Measurements from ENCODE around the gene RNF144A. TPM values are rescaled to one million over a fixed set of nuclear protein-coding genes. Genes with fewer than 3 reads are reported as not detected.
A peak's percentile ranks its signal among the peaks of the same experiment; 100 is the strongest.

RNF144A gene
- total and polyA plus RNA-seq, 3 experiments from 2014 or later = 8.3 to 14.9 (median 13.5) TPM

DNA sequence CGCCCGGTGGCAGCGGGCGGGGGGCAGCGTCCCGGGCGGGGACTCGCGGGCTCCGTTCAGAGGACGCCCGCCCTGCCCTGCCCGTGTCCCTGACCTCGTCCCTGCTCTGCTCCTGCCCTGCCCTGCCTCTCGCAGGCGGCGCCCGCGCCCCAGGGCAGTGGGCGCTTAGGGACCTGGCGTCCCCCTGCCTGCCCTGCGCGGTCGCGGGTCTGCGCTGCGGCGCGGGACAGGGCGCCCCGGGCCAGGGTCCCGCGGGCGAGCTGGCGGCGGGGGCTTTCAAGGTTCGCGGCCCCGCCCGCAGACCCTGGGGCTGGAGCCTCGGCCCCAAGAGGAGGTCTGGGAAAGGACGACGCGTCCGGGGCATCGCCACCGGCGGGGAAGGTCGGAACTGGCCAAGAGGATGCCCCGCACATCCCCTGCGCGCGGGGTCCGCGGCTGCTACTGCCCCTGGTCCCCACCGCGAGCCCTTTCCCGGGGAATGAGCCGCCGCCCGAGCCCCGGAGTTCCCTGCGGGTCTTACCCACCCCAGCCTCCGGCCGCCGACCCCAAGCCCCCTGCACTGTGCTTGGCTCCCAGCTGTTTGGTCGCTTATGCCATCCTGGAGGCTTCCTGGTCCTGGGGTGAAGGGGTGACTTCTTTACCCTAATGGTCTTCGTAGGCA, 679 bp downstream of the RNF144A start:
- peak overlapping the region in 4 of 8 donors; percentile 42 to 75 (median 68) for H3K27ac Mint-ChIP-seq
- POLR2A ChIA-PET = interaction anchor here (0.6 to 0.7 kb wide), 3 partner anchors 13 to 164 kb away, joined by 3 to 6 read pairs (median 4); partner anchors contain the start of gene CMPK2

DNA sequence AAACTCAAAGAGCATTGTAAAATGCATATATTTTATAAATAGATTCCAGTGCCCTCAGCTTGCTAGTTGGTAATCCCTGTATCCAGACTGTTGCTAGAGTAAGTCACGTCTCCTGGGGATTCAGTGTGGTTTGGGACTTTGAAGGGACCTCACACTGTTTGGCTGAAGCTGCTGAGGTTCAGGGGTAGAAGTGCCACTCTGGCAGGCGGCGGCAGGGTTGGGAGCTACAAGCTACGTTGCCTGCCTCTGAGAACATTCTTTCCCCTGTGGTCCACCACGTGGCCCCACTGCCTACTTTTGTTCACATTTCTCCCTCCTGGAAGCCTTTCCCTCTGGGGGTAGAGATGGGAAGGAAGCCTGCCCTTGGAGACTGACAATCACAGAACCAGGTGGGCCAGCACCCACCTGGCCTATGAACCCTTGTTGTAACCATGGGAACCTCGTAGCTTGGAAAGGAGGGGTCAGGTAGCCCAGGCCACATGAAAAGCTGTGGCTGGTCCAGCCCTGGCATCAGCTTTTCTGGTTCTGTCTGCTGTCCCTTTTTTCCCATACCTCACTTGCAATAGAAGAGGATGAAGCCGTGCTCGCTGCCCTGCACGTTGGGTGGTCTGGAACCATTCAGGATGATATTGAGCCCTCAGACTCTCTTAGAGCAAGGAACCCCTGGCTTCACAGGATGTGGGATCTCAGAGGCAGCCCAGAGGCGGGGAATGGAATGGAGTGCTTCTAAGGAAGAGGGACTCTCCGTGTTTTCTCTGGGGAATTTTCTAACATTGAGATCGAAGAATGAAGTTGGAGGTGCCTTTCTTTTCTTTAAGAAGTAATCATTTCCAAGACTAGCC, 2.9 kb downstream of the RNF144A start:
- H3K36me3 Mint-ChIP-seq = peaks cover 0 to 8% (median 1%) of the 10 kb centered on the region in 3 donors
- POLR2A ChIA-PET = no interaction called here
- Histone ChIP-seq H3K4me3 (ENCODE audit: low read length) (peak overlapping the region; percentile 9), H3K27me3 (ENCODE audit: insufficient read depth, low read length, poor library complexity, severe bottlenecking) (no peaks in the 10 kb centered on the region), H3K36me3 (ENCODE audit: insufficient read depth, low read length) (no peaks in the 10 kb centered on the region), H3K27ac (ENCODE audit: low read depth, low read length) (no peak overlapping the region), H3K4me1 (ENCODE audit: insufficient read depth, low read length) (peaks cover 75% of the 10 kb centered on the region), H3K9me3 (ENCODE audit: low read length) (no peaks in the 10 kb centered on the region)
- CTCF ChIA-PET = interaction anchor here (1.0 to 6.3 kb wide), 7 partner anchors 8 to 124 kb away, joined by 3 to 68 read pairs (median 3); partner anchors contain the start of genes CMPK2 and RSAD2
- no peak for DNase-seq
- peaks cover 0 to 2% of the 10 kb centered on the region in 2 donors for H3K27me3 Mint-ChIP-seq
- H3K27ac Mint-ChIP-seq = peak overlapping the region in 3 of 8 donors; percentile 14 to 76 (median 18)
- H3K9me3 Mint-ChIP-seq = no peaks in the 10 kb centered on the region
- peak overlapping the region in 5 of 7 donors; percentile 19 to 94 (median 81) for H3K4me3 Mint-ChIP-seq
- H3K4me1 Mint-ChIP-seq = peaks cover 50 to 77% (median 73%) of the 10 kb centered on the region in 3 donors

More for the DNA sequence above, 679 bp downstream of the RNF144A start:
- Histone ChIP-seq H3K9me3 (ENCODE audit: low read length) (no peaks in the 10 kb centered on the region), H3K27me3 (ENCODE audit: insufficient read depth, low read length, poor library complexity, severe bottlenecking) (no peaks in the 10 kb centered on the region), H3K36me3 (ENCODE audit: insufficient read depth, low read length) (no peaks in the 10 kb centered on the region), H3K4me1 (ENCODE audit: insufficient read depth, low read length) (peaks cover 69% of the 10 kb centered on the region), H3K4me3 (ENCODE audit: low read length) (peak overlapping the region; percentile 52), H3K27ac (ENCODE audit: low read depth, low read length) (peak overlapping the region; percentile 40)
- H3K4me1 Mint-ChIP-seq = peaks cover 46 to 73% (median 69%) of the 10 kb centered on the region in 3 donors
- H3K4me3 Mint-ChIP-seq = peak overlapping the region; percentile 60 to 94 (median 77)
- peaks cover 0 to 4% of the 10 kb centered on the region in 2 donors for H3K27me3 Mint-ChIP-seq
- DNase-seq = no peak
- no peaks in the 10 kb centered on the region for H3K9me3 Mint-ChIP-seq
- CTCF ChIA-PET = interaction anchor here (1.0 to 6.3 kb wide), 8 partner anchors 10 to 127 kb away, joined by 5 to 68 read pairs (median 8); partner anchors contain the start of gene CMPK2
- no peaks in the 10 kb centered on the region for H3K36me3 Mint-ChIP-seq

DNA sequence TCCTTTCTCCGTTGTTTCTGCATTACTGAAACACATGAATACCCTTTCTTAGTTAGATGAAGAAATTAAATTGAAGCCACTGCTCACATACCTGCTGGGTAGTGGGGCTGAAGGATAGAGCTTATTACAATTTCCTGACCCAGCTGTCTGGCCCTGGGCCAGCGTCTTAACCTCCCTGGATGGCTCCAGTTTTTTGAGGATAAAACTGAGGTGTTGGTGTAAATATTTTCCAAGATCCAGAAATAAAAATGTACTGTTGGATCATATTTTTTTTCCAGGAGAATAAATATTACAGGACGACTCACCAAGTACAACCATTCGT, 3.5 kb downstream of the RNF144A start:
- Histone ChIP-seq H3K4me1 (ENCODE audit: insufficient read depth, low read length) (peaks cover 75% of the 10 kb centered on the region), H3K27ac (ENCODE audit: low read depth, low read length) (no peak overlapping the region), H3K4me3 (ENCODE audit: low read length) (no peak overlapping the region), H3K27me3 (ENCODE audit: insufficient read depth, low read length, poor library complexity, severe bottlenecking) (no peaks in the 10 kb centered on the region), H3K36me3 (ENCODE audit: insufficient read depth, low read length) (no peaks in the 10 kb centered on the region), H3K9me3 (ENCODE audit: low read length) (no peaks in the 10 kb centered on the region)
- no peaks in the 10 kb centered on the region for H3K9me3 Mint-ChIP-seq
- peak overlapping the region in 2 of 7 donors; percentile 9 to 85 for H3K4me3 Mint-ChIP-seq
- POLR2A ChIA-PET = no interaction called here
- DNase-seq = no peak
- peak overlapping the region in 3 of 8 donors; percentile 14 to 76 (median 18) for H3K27ac Mint-ChIP-seq
- peaks cover 56 to 77% (median 75%) of the 10 kb centered on the region in 3 donors for H3K4me1 Mint-ChIP-seq
- CTCF ChIA-PET = interaction anchor here (1.1 to 2.0 kb wide), 3 partner anchors 54 to 124 kb away, joined by 3 to 5 read pairs (median 3); partner anchors contain the start of gene CMPK2
- peaks cover 0 to 8% (median 1%) of the 10 kb centered on the region in 3 donors for H3K36me3 Mint-ChIP-seq
- H3K27me3 Mint-ChIP-seq = peaks cover 0 to 2% of the 10 kb centered on the region in 2 donors

DNA sequence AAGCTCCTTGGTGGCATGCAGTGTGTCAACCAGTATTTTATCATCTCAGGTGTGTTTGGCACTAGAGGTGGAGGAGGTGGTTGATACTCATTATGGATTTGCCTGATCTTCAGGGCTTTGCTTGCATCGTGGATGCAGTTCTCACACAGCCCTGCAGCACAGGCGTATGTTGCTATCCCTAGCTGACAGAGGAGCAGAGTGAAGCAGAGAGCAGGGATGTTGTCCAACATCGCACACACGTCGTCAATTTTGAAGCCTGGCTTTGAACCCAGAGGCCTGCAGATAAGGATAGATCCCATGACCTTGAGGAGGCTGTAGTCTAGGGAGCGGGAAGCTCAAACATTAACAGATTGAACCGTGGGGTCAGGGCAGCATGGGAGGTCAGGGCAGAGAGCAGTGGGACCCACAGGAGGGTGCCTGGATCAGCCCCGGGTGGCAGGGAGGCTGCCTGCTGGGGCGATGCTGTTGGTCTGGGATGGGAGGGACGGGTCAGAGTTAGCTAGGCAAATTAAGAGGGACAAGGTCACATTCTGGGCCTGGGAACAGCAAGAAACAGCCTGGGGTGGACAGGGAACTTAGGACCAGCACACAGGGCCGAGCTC, 4.2 kb downstream of the RNF144A start:
- Mint-ChIP-seq H3K27ac (peak overlapping the region in 5 of 8 donors; percentile 14 to 91 (median 83)), H3K27me3 (peaks cover 0 to 2% of the 10 kb centered on the region in 2 donors), H3K9me3 (no peaks in the 10 kb centered on the region), H3K4me3 (peak overlapping the region in 4 of 7 donors; percentile 9 to 85 (median 38)), H3K4me1 (peaks cover 60 to 82% (median 75%) of the 10 kb centered on the region in 3 donors), H3K36me3 (peaks cover 0 to 8% (median 1%) of the 10 kb centered on the region in 3 donors)
- Histone ChIP-seq H3K4me3 (ENCODE audit: low read length) (no peak overlapping the region), H3K27ac (ENCODE audit: low read depth, low read length) (no peak overlapping the region), H3K9me3 (ENCODE audit: low read length) (no peaks in the 10 kb centered on the region), H3K36me3 (ENCODE audit: insufficient read depth, low read length) (no peaks in the 10 kb centered on the region), H3K4me1 (ENCODE audit: insufficient read depth, low read length) (peaks cover 81% of the 10 kb centered on the region), H3K27me3 (ENCODE audit: insufficient read depth, low read length, poor library complexity, severe bottlenecking) (no peaks in the 10 kb centered on the region)
- no peak for DNase-seq
- CTCF ChIA-PET = interaction anchor here (1.4 to 2.0 kb wide), 2 partner anchors 53 to 123 kb away, joined by 3 to 5 read pairs; no protein-coding TSS in a partner anchor
- POLR2A ChIA-PET = no interaction called here

DNA sequence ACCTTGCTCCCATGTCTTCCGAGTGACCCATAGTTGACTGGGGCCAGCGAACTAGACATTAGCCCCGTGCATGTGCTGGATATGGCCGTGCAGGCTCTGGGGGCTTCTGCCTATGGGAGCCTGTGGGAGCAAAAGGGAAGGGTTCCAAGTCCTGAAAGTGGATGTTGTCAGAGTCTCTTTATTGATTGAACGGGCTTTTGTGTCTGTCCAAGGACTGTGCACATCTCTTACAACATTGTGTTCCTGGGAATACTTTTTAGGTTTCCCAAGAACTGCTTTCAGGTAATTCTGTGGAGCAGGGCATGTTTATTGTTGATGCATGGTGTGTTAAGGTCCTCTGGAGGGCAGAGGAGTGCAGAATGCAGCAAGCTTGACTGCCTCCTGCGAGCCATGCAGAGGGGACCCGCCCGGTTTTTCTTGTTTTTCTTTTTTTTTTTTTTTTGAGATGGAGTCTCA, 5.0 kb downstream of the RNF144A start:
- Histone ChIP-seq H3K27me3 (ENCODE audit: insufficient read depth, low read length, poor library complexity, severe bottlenecking) (no peaks in the 10 kb centered on the region), H3K4me1 (ENCODE audit: insufficient read depth, low read length) (peaks cover 75% of the 10 kb centered on the region), H3K27ac (ENCODE audit: low read depth, low read length) (no peak overlapping the region), H3K4me3 (ENCODE audit: low read length) (no peak overlapping the region), H3K9me3 (ENCODE audit: low read length) (no peaks in the 10 kb centered on the region), H3K36me3 (ENCODE audit: insufficient read depth, low read length) (no peaks in the 10 kb centered on the region)
- ChIA-PET POLR2A (no interaction called here), CTCF (interaction anchor here (0.6 to 0.9 kb wide), 2 partner anchors 26 to 122 kb away, joined by 3 to 5 read pairs; no protein-coding TSS in a partner anchor)
- H3K4me3 Mint-ChIP-seq = peak overlapping the region in 2 of 7 donors; percentile 7 to 56
- H3K27me3 Mint-ChIP-seq = peaks cover 0 to 2% of the 10 kb centered on the region in 2 donors
- H3K36me3 Mint-ChIP-seq = peaks cover 0 to 8% (median 1%) of the 10 kb centered on the region in 3 donors
- no peaks in the 10 kb centered on the region for H3K9me3 Mint-ChIP-seq
- DNase-seq = no peak
- H3K4me1 Mint-ChIP-seq = peaks cover 61 to 85% (median 77%) of the 10 kb centered on the region in 3 donors
- peak overlapping the region in 2 of 8 donors; percentile 35 to 91 for H3K27ac Mint-ChIP-seq

DNA sequence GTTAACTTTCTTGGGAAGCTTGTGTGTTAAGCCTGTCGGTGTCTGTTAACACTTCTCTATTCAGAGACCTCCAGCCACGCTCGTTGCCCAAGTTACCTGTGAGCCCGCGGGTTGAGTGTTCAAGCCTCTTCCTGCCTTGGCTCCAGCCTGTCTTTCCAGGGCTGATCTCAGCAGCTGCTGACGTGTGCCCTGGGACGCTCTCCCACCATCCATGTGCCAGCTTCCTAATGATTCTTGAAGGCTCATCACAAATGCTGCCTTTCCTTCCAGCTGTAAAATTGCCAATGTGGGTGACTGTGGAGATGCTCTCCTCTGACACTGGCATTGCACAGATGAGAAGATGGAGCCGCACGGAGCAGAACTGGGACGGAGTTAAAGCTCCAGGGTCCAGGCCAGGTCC, 6.1 kb downstream of the RNF144A start:
- POLR2A ChIA-PET = no interaction called here
- no peaks in the 10 kb centered on the region for H3K27me3 ChIP-seq (ENCODE audit: insufficient read depth, low read length, poor library complexity, severe bottlenecking)
- H3K36me3 Mint-ChIP-seq = peaks cover 0 to 13% (median 3%) of the 10 kb centered on the region in 3 donors
- H3K9me3 Mint-ChIP-seq = no peaks in the 10 kb centered on the region
- H3K4me1 ChIP-seq (ENCODE audit: insufficient read depth, low read length) = peaks cover 81% of the 10 kb centered on the region
- no peaks in the 10 kb centered on the region for H3K36me3 ChIP-seq (ENCODE audit: insufficient read depth, low read length)
- DNase-seq = no peak
- H3K27ac ChIP-seq (ENCODE audit: low read depth, low read length) = no peak overlapping the region
- H3K27me3 Mint-ChIP-seq = peaks cover 0 to 2% of the 10 kb centered on the region in 2 donors
- no peak overlapping the region for H3K4me3 ChIP-seq (ENCODE audit: low read length)
- CTCF ChIA-PET = interaction anchor here (0.9 to 1.8 kb wide), 3 partner anchors 26 to 120 kb away, joined by 3 to 4 read pairs (median 3); no protein-coding TSS in a partner anchor
- peaks cover 64 to 96% (median 82%) of the 10 kb centered on the region in 3 donors for H3K4me1 Mint-ChIP-seq
- peak overlapping the region in 1 of 7 donors; percentile 49 for H3K4me3 Mint-ChIP-seq
- no peaks in the 10 kb centered on the region for H3K9me3 ChIP-seq (ENCODE audit: low read length)
- H3K27ac Mint-ChIP-seq = peak overlapping the region in 1 of 8 donors; percentile 35

DNA sequence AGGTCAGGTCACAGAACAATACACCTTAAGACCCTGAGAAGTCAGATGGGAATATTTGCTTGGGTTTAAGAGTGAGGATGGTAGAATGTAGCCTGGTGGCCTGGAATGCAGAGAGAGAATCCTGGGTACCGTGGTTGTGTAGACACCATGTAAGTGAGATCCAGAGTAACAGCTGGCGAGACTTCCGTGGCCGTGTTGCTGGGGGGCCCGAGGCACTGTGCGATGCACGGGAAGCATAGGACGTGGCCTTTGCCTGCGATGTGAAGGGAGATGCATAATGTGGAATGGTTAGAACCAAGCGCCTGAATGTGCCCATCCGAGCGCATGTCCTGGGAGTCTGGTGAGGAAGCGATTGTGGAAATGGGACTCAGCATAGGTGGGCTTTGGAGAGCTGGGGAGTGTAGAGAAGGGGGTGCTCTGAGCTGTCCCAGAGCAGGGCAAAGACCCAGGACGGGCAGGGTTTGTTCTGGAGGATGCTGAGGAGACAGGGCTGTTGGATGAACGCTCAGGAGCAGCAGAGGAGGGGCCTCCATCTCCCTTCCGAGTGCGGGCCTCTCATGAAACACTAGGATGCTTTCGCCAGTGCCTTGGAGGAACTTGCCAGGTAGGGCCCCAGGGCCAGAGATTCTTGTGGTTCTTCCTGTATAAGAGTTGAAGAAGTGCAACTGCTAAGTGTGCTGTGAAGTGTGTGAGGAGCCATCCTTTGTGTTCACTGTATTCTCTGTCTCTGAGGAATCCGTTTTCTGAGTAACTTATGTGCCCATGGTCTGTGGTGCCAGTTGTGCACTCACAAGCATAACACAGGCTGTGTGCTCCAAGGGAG, 7.1 kb downstream of the RNF144A start:
- POLR2A ChIA-PET = no interaction called here
- H3K36me3 ChIP-seq (ENCODE audit: insufficient read depth, low read length) = no peaks in the 10 kb centered on the region
- Mint-ChIP-seq H3K4me1 (peaks cover 67 to 98% (median 84%) of the 10 kb centered on the region in 3 donors), H3K27ac (peak overlapping the region in 5 of 8 donors; percentile 1 to 83 (median 62)), H3K9me3 (no peaks in the 10 kb centered on the region), H3K4me3 (peak overlapping the region in 2 of 7 donors; percentile 2 to 25), H3K36me3 (peaks cover 0 to 17% (median 7%) of the 10 kb centered on the region in 3 donors), H3K27me3 (no peaks in the 10 kb centered on the region)
- no peaks in the 10 kb centered on the region for H3K27me3 ChIP-seq (ENCODE audit: insufficient read depth, low read length, poor library complexity, severe bottlenecking)
- no peak for DNase-seq
- no peak overlapping the region for H3K27ac ChIP-seq (ENCODE audit: low read depth, low read length)
- H3K4me1 ChIP-seq (ENCODE audit: insufficient read depth, low read length) = peaks cover 83% of the 10 kb centered on the region
- H3K4me3 ChIP-seq (ENCODE audit: low read length) = no peak overlapping the region
- CTCF ChIA-PET = interaction anchor here (1.0 to 1.8 kb wide), 2 partner anchors 27 to 30 kb away, joined by 3 to 4 read pairs; no protein-coding TSS in a partner anchor
- H3K9me3 ChIP-seq (ENCODE audit: low read length) = no peaks in the 10 kb centered on the region

Measured in CD8-positive, alpha-beta memory T cell (primary cell).